Body of pancreas (tissue), 4 donors: ENCODE measurements around the gene FTCD. TPM values are rescaled to one million over a fixed set of nuclear protein-coding genes. Genes with fewer than 3 reads are reported as not detected.
"Not testable (repeated sequence)": the region's sequence is repeated elsewhere in the genome, so short reads cannot be mapped to it uniquely, and the experiment has no call there.

Experiments
- ATAC-seq: fragments of 150-250 bp; one replicate; pipeline ENCODE4 v1.9.1; 2016
- DNase-seq, 4 donors: peaks; one replicate each; pipeline ENCODE4 v3.0.0-alpha.2; 2019
- H3K27ac ChIP-seq, 4 donors: fragments of 200-600 bp; sonication (generic); 1 replicate in 3 of 4; 2 replicates in 1 of 4; pipeline versions ENCODE4 v1.5.1 to v1.6.1; 2016 to 2019; ENCODE audit warnings: mild to moderate bottlenecking in 1 of 4, mixed read lengths in 1 of 4, moderate library complexity in 1 of 4
- H3K27me3 ChIP-seq, 2 donors: fragments of 200-600 bp; sonication (generic); one replicate each; pipeline ENCODE4 v1.6.0; 2016; ENCODE audit warnings: mild to moderate bottlenecking in 1 of 2
- H3K36me3 ChIP-seq, 2 donors: fragments of 200-600 bp; sonication (generic); replicated peaks in 1 of 2; 2 replicates each; pipeline ENCODE4 v1.5.1; 2016; ENCODE audit warnings: low read depth in 2 of 2; ENCODE audit not compliant: insufficient read depth in 1 of 2
- H3K4me1 ChIP-seq: fragments of 200-600 bp; sonication (generic); one replicate; pipeline ENCODE4 v1.6.0; 2016
- H3K4me3 ChIP-seq, 2 donors: fragments of 200-600 bp; sonication (generic); 1 replicate in 1 of 2; 2 replicates in 1 of 2; pipeline ENCODE4 v1.5.1; 2016 to 2019
- H3K9me3 ChIP-seq, 3 donors: fragments of 200-600 bp; sonication (generic); 1 replicate in 2 of 3; 2 replicates in 1 of 3; pipeline ENCODE4 v1.5.1; 2016
- CTCF ChIP-seq, 7 experiments: fragments of 450-650 bp in 4 of 7; fragments of 200-600 bp in 3 of 7; sonication (generic) in 3 of 7; IDR thresholded peaks; one replicate each; pipeline ENCODE4 v1.5.1; 2016 to 2019; ENCODE audit warnings: antibody characterized with exemption in 7 of 7
- POLR2A ChIP-seq, 3 donors: fragments of 450-650 bp; IDR thresholded peaks; one replicate each; pipeline ENCODE4 v1.6.1; 2016; ENCODE audit warnings: antibody characterized with exemption in 3 of 3, mild to moderate bottlenecking in 2 of 3
- WGBS, 2 donors: methylation state at CpG; one replicate each; pipeline ENCODE4 v1.1.5; 2017; 5-methylcytosine and 5-hydroxymethylcytosine counted together
- intact Hi-C: fragments of 100-400 bp; cut with DNase I; formaldehyde crosslinking; loops from one replicate; pipeline ENCODE4 v1.15.1; 2023
- total RNA-seq, 2 donors: library from RNA; depleted of rRNA; stranded (reverse); fragments of >200 nt; gene quantifications; one replicate each; pipeline ENCODE4 v1.1.0, GENCODE V29; 2016

Gene FTCD
- total RNA-seq, 2 donors from 2014 or later: 0.33 TPM; not detected in 1

- intact Hi-C loops: no loop called here
- H3K4me3 ChIP-seq: no peak overlapping the region
- H3K27ac ChIP-seq: no peak overlapping the region
- H3K9me3 ChIP-seq: peaks cover 0 to 10% (median 0%) of the 10 kb centered on the region in 3 donors
- WGBS, 2 donors: 79 to 100% methylated on average over 2 to 9 of the region's 12 CpGs
- peak in 2 of 4 donors; percentile 5 to 9 for DNase-seq
- H3K4me1 ChIP-seq: no peaks in the 10 kb centered on the region
- ATAC-seq: no peak
- no peaks in the 10 kb centered on the region for H3K36me3 ChIP-seq
- H3K27me3 ChIP-seq: no peaks in the 10 kb centered on the region
- TF ChIP-seq POLR2A (IDR thresholded peaks at IDR 0.05) (no peak), CTCF (IDR thresholded peaks at IDR 0.05) (no peak)
These were observed 44.2 kb downstream of the FTCD start for GRCh38 chr21:46111193-46111571.

GRCh38 chr21:46110499-46111192 is 44.7 kb downstream of the FTCD start:
- DNase-seq (peak in 3 of 4 donors; percentile 4 to 9 (median 9)), ATAC-seq (no peak)
- Histone ChIP-seq H3K36me3 (no peaks in the 10 kb centered on the region), H3K27ac (no peak overlapping the region), H3K4me1 (no peaks in the 10 kb centered on the region), H3K9me3 (peaks cover 0 to 10% (median 0%) of the 10 kb centered on the region in 3 donors), H3K27me3 (no peaks in the 10 kb centered on the region), H3K4me3 (no peak overlapping the region)
- 58 to 62% methylated on average over 12 to 16 of the region's 20 CpGs for WGBS, 2 donors
- TF ChIP-seq POLR2A (IDR thresholded peaks at IDR 0.05) (no peak), CTCF (IDR thresholded peaks at IDR 0.05) (no peak)
- intact Hi-C loops: no loop called here

- DNase-seq (peak in 2 of 4 donors; percentile 2 to 7), ATAC-seq (no peak)
- WGBS, 2 donors: 68 to 72% methylated on average over 6 to 18 of the region's 19 CpGs
- H3K4me3 ChIP-seq: no peak overlapping the region
- no peaks in the 10 kb centered on the region for H3K27me3 ChIP-seq
- no peaks in the 10 kb centered on the region for H3K4me1 ChIP-seq
- intact Hi-C loops: no loop called here
- no peaks in the 10 kb centered on the region for H3K36me3 ChIP-seq
- peaks cover 0 to 6% (median 0%) of the 10 kb centered on the region in 3 donors for H3K9me3 ChIP-seq
- H3K27ac ChIP-seq: no peak overlapping the region
- TF ChIP-seq CTCF (IDR thresholded peaks at IDR 0.05): no peak
- TF ChIP-seq POLR2A (IDR thresholded peaks at IDR 0.05): no peak
These were observed 45.8 kb downstream of the FTCD start for GRCh38 chr21:46109313-46110221.

- no peak overlapping the region for H3K4me3 ChIP-seq
- DNase-seq: peak in 1 of 4 donors; percentile 5
- ATAC-seq: no peak
- WGBS, 2 donors: 69 to 83% methylated on average over 5 to 9 of the region's 9 CpGs
- TF ChIP-seq POLR2A (IDR thresholded peaks at IDR 0.05) (no peak), CTCF (IDR thresholded peaks at IDR 0.05) (no peak)
- peaks cover 0 to 6% (median 0%) of the 10 kb centered on the region in 3 donors for H3K9me3 ChIP-seq
- intact Hi-C loops: no loop called here
- no peaks in the 10 kb centered on the region for H3K4me1 ChIP-seq
- no peaks in the 10 kb centered on the region for H3K27me3 ChIP-seq
- no peak overlapping the region for H3K27ac ChIP-seq
- no peaks in the 10 kb centered on the region for H3K36me3 ChIP-seq
These were observed 46.5 kb downstream of the FTCD start for GRCh38 chr21:46108827-46109312.

- DNase-seq, H3K9me3 ChIP-seq, H3K27me3 ChIP-seq, H3K4me1 ChIP-seq, intact Hi-C loops, H3K36me3 ChIP-seq, ATAC-seq, H3K27ac ChIP-seq, H3K4me3 ChIP-seq: not testable (repeated sequence)
- WGBS, 2 donors: 31 to 35% methylated on average over 2 of the region's 2 CpGs
These were observed 48.0 kb downstream of the FTCD start for GRCh38 chr21:46107376-46107775.
